A549 treated with GW870086 at 1 μM for 4 hours (cell line): ENCODE data around the gene TWF2. TPM values are rescaled to one million over a fixed set of nuclear protein-coding genes. Genes with fewer than 3 reads are reported as not detected.

Source experiments
- total RNA-seq: library from RNA; stranded (reverse); fragments of 200-300 nt; extraction: Qiagen RNA extraction; gene quantifications from 5 replicates; pipeline ENCODE4 v1.2.3, GENCODE V29; 2022; ENCODE audit warnings: low read depth

TWF2 gene
- total RNA-seq: 64.4 to 75.7 TPM (median 71.1 TPM) in 5 replicates

DNA sequence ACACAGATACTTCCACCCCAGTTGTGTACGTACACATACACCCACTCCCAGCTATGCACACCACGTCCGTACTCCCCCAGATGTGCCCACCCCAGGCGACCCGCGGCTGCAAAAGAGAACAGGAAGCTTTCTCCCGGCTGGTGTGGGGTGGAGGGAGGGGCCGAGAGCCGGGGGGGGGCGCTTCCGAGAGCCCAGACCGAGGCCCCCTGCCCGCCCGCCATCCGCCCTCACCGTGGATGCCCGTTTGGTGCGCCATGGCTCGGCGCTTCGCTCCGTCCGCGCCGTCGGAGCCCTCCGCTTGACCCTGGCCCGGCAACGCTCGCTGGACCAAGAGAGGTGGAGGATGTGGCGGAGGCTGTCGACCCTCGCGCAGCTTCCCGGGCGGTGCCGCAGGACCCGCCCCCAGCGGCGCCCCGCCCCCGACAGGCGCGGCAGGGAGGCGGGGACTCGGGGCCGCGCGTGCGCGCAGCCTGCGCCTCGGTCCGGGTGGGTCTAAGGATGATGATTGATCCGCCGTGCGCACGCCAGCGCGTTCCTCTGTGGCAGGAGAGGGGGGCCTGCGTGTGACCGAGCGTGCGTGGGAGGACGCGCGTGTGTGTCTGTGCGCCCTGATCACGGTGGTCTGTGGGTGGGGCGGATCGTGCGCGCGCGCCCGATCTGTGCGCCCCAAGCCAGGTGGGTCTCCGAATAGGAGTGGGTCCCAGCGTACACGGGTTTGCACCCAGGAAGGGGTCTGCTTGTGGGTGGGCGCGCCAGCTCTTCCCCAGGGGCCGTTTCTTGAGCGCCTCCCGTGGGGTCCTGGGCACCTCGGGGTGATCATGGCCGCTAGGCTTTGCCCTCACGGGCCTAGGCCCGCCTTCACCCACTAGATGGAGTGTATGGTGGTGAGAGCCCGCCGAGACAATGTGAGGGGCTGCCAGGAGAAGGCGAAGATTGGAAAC lies at the start of gene TWF2:
Gene TWF2 (minus strand): TSS at position 398 of the 941 bp plus-strand sequence. CDS start 142 bp downstream, at position 256.

DNA sequence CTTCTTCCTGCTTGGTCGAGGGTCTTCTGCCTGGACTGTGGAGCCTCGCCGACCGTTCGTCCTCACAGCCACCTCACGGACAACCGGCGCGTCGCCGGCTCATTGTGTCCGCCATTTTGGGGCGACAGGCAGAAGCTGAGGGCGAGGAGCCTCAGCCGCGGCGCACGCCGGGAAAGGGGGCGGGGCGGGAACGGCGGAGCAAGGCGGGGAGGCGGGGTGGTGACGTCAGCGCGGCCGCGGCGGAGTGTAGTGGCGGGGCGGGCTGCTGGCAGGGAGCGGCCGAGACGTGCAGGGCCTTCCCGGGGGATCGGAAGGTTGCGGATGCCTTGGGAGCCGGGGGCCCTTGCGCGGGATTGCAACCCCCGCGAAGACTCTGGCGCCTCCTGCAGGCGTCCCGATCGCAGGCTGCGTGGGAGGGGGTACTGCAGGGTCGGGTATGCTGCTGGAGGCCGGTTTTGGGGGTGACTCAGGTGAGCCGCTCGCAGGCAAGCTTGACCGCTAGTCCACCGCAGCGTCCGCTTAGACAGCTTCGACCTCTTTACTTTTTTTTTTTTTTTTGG lies 39.6 kb upstream of the TWF2 start, which contains the start of gene WDR82:
Gene WDR82 (minus strand): TSS at position 140 of the 560 bp plus-strand sequence. CDS start 288 bp downstream, outside the sequence.

DNA sequence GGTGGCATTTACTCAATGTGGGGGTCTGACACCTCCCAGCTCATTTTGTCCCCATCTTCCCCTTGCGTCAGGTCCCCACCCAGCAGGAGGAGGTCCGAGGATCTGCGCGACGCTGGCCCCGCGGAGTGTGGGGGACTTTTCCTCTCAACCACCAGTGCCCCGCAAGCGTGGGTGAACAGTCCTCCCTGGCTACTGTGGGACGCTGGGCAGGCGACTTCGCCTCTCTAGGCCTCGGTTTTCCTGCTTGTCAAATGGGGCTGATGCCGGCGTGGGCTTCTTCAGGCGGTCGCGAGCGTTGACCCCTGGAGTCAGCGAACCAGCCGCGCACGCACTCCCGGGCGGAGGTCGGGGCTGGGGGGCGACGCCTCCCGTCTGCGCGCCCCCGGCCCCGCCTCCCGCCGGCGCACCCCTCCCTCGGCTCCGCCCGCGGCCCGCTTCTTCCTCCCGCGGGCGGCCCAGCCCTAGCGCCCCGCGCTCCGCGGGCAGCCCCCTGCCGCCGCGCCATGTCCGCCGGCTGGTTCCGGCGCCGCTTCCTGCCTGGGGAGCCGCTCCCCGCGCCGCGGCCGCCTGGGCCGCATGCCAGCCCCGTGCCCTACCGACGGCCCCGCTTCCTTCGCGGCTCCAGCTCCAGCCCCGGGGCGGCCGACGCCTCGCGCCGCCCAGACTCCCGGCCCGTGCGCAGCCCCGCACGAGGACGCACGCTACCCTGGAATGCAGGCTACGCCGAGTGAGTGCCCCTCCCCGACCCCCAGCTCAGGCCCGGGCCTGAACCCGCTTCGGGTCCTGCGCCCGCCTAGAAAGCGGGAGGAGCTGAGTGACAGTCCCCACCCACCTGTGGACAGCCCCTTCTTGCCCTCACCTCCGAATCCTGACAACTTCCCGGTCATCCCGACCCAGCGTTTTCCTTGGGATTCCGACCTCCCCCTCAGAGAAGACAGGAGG lies 6.6 kb upstream of the TWF2 start, which contains the start of gene PPM1M:
Gene PPM1M (plus strand): TSS at position 438 of the 942 bp plus-strand sequence. CDS start 66 bp downstream, at position 504.

DNA sequence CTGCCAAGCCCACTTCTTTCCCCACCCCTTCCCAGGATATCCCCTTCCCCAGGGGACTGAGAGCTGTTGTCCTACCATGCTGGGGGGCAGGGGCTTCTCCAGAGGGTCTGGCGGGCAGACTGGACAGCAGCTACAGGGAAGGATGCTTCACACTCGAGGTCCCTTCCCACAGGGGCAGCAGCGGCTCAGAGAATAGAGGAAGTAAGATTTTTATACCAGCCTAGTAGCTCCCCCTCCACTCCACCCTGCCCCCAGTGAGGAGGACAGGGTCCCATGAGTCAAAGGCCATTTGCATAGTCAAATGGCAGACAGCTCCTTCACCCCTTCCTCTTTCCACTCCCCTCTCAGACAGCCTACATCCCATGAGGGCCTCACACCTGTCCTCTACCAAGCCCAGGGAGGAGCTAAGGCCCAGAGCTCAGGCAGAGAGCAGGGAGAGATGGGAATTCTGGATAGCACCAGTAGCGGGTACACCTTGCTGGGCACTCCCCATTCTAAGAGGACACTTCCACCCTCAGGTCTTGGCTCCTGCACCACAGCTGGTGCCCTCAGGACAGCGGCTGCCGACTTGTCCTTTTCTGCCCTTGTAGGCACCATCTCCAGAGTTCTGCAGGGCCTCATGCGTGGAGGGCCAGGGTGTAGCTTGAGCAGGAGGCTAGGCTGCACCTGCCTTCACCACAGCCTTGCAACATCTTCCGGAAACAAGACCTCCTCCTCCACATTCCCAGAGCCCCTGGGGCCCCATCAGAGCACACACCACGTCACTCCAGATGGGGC lies 13.3 kb downstream of the TWF2 start, which contains the start of gene TLR9:
Gene TLR9 (minus strand): TSS at position 194 of the 777 bp plus-strand sequence. CDS start 116 bp downstream, at position 78.

DNA sequence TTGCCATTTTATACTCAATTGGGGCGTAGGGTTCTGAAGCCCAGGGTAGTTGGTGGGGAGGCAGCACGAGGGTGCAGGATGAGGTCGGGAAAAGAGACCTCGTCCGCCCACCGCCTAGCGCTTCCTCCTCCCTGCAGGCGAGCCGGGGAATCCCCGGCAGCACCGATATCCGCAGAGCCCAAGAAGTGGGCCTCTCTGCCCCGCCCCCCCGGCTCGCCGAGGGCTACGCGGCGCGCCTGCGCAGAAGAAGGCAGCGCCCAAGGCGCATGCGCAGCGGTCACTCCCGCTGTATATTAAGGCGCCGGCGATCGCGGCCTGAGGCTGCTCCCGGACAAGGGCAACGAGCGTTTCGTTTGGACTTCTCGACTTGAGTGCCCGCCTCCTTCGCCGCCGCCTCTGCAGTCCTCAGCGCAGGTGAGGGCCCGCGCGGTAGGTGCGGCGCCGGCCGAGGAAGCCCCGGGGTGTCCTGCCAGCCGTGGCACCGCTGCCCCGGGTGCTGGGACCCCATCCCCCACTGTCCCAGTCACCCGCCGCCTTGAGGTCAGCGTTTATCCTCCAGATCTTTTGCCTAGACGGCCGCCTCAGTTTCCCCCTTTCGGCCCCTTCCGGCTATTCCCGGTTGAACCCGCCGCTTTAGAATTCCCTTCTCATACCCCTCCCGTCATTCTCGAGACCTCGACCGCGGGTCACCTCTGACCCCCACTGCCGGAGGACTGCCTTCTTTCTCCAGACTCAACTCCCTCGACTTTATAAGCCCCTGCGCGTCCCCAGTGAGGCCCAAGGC lies 40.9 kb downstream of the TWF2 start, which contains the start of gene ALAS1:
Gene ALAS1 (plus strand): TSS at position 319 of the 784 bp plus-strand sequence. CDS start 1,082 bp downstream, outside the sequence.

Other genes with a start within 250 kb of the TWF2 start
- 1,309 to 1,553 TPM (median 1,319 TPM) in 5 replicates for gene RPL29, start 243.3 kb downstream of the TWF2 start, total RNA-seq
- gene DUSP7, start 182.6 kb downstream of the TWF2 start, total RNA-seq: 21.2 to 25.0 TPM (median 23.4 TPM) in 5 replicates
- gene POC1A, start 84.7 kb downstream of the TWF2 start, total RNA-seq: 15.4 to 19.3 TPM (median 17.3 TPM) in 5 replicates
- gene ALAS1, start 41.0 kb downstream of the TWF2 start, total RNA-seq: 46.5 to 53.1 TPM (median 49.8 TPM) in 5 replicates
- gene TLR9, start 13.5 kb downstream of the TWF2 start, total RNA-seq: 0.09 TPM in 1 of 5 replicates, not detected in the others
- 4.2 to 4.9 TPM (median 4.3 TPM) in 5 replicates for gene PPM1M, start 6.6 kb upstream of the TWF2 start, total RNA-seq
- 45.9 to 52.6 TPM (median 49.1 TPM) in 5 replicates for gene WDR82, start 39.5 kb upstream of the TWF2 start, total RNA-seq
- 3.5 to 5.4 TPM (median 4.8 TPM) in 5 replicates for gene GLYCTK, start 48.7 kb upstream of the TWF2 start, total RNA-seq
- gene DNAH1, start 77.2 kb upstream of the TWF2 start, total RNA-seq: 0.67 to 1.7 TPM (median 0.95 TPM) in 5 replicates
- 28.1 to 39.7 TPM (median 37.0 TPM) in 5 replicates for gene BAP1, start 170.8 kb upstream of the TWF2 start, total RNA-seq
- gene PHF7, start 171.5 kb upstream of the TWF2 start, total RNA-seq: 2.1 to 3.6 TPM (median 2.6 TPM) in 5 replicates
- gene SEMA3G, start 205.9 kb upstream of the TWF2 start, total RNA-seq: 0.08 to 0.13 TPM (median 0.13 TPM) in 5 replicates
- 1.1 to 1.9 TPM (median 1.6 TPM) in 5 replicates for gene TNNC1, start 214.9 kb upstream of the TWF2 start, total RNA-seq
- gene NISCH, start 216.4 kb upstream of the TWF2 start, total RNA-seq: 11.3 to 14.1 TPM (median 13.6 TPM) in 5 replicates